ENCODE results near the gene DAAM1.

Gene DAAM1

DNA sequence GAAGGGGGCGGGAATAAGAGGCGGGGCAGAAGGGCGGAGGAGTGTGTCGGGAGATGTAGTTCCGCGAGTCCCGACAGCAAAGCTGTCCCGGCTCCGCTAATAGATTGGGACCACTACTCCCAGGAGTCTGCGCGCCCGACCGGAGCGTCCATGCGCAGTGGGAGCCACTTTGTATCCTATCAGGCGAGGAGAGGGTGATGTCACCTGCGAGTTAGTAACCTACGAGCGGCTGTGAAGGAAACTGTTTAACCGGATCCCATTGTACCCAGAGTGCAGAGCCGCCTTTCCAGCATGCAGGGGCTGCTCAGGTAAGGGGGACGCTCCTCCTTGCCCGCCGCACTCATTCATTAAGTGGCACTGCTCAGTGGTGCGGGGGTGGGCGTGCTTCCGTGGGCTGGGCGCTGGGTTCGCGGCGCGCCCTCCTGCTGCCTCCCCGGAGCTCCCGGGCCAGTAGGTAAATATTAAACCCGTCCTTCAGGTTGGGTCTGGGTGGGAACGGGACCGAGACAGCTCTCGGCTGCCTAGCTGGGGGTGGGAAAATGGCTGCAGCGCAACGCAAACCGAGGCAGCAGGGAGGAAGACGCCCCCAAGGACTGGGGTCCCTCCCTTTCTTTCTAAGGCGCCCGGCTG is at the start of gene DAAM1:
DAAM1 (plus strand) TSS at position 207 of the 630 bp plus-strand sequence. CDS start 74,811 bp downstream, outside the sequence.
- DNase-seq, result peak; percentile 97

DNA sequence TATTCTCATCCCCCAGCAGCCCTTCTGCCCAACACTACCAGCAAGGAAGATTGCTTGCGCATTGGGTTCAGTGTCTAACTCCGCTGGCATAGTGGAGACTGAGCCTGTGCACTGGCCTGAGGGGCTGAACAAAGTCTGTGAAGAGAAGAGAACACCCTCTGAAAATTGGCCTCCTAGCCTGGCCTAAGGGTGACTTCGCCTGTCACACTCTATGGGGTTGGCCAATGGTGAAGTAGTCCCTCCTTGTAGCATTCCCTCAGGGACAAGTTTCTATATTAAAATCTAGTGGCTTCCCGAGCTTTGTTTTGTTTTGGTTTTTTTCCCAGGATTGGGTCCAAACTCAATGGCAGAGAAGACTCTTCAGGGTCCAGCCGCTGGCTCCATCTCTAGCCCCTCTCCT is 49.1 kb upstream of the DAAM1 start:
- no peak for DNase-seq

DNA sequence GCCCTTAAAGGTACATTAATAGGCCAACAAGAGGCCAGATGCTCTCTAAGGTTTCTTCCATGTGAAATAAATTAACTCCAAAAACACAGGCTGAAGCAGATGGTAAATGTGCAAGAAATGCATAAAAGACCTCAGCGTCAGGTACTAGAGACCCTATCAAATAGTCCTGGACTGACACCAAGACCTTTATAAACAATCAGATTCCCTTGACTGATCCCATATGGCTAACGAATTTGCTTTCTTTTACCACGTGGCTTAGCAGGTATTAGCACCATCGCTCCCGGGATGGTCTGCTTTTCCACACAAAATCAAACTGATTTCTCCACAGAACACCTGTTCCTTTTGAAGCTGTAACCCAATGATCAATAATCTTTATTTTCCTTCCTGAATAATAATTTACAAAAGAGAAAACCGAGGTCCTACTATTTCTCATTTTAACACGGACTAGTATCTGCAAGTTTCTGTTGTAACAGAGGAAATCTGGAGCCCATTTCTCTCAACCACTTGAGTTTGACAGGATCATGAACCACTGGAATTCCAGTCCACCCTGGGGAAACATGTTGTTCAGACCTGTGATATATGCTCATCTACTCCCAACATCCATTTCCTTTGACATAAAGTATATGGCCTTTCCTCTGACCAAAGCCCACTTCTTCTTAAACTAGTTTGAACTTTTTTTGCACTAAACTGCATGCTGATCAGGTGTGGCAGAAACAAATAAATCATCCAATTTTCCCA is 48.2 kb upstream of the DAAM1 start:
- no peak for DNase-seq

GRCh38 chr14:59146484-59146883 is 42.0 kb upstream of the DAAM1 start:
- DNase-seq, result no peak

GRCh38 chr14:59147007-59147406 is 41.5 kb upstream of the DAAM1 start:
- DNase-seq, result no peak

DNA sequence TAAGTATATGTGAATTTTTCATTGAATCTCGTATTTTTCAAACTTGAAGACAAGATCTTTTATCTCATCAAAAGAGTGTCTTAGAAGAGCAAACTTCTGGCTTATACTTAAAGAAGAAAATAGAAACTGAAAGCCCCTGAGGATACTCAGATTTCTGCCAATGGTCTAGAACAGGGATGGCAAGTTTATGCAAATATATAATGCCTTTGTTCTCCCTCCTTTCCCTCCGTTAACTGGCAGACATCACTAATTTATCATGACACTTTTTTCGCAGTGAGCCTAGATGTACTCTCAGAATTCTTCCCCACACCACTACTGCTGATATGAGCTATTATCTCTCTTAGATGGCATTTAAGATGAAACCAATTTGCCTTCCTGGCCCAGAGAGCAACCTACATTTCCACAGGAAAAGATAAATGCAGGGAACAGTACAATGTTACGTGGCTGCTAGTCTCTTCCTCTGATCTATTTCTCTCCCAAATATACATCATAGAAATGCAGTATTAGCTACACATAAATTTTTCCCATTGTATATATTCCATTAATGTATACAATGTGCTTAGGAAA is 40.0 kb upstream of the DAAM1 start:
- no peak for DNase-seq

DNA sequence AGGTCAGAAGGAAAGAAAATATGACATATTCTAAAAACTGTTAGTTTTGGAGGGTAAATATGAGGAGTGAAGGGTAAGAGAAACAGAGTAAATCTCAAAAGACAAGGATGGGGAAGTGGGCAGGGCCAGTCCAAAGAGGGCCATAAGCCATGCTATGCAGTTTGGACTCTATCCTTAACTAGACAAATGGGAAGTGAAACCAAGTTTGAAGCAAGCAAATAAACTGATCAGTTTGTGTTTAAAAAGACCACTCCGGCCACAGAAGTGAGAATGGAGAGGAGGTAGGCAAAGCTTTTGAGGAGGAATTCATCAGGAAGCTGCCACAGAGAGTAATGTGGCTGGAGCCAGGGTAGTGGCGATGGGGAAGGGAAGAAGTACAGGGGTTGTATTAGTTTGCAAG is 37.5 kb upstream of the DAAM1 start:
- DNase-seq, result no peak

- DNase-seq, result no peak
Observed at GRCh38 chr14:59154373-59154772, 34.1 kb upstream of the DAAM1 start.

DNA sequence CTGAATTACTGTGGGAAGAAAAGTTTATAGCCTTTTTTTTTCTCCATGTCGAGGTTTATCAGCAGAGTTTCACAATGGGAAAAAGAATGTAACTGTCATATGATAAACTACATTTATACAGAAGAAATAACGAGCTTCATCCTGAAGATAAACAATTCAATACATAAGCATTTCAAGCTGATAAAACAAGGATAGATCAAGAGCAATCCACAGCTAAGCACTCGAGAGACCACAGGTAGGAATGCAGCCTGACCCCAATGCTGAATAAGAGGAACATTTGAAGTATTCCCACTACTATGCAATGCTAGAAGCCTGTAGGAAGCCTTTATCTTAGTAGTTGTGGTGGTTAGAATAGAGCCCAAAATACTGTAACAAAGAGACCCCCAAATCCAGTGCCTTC is 32.6 kb upstream of the DAAM1 start:
- no peak for DNase-seq

GRCh38 chr14:59159169-59159568 is 29.3 kb upstream of the DAAM1 start:
- no peak for DNase-seq

GRCh38 chr14:59160506-59160905 is 28.0 kb upstream of the DAAM1 start:
- no peak for DNase-seq

DNA sequence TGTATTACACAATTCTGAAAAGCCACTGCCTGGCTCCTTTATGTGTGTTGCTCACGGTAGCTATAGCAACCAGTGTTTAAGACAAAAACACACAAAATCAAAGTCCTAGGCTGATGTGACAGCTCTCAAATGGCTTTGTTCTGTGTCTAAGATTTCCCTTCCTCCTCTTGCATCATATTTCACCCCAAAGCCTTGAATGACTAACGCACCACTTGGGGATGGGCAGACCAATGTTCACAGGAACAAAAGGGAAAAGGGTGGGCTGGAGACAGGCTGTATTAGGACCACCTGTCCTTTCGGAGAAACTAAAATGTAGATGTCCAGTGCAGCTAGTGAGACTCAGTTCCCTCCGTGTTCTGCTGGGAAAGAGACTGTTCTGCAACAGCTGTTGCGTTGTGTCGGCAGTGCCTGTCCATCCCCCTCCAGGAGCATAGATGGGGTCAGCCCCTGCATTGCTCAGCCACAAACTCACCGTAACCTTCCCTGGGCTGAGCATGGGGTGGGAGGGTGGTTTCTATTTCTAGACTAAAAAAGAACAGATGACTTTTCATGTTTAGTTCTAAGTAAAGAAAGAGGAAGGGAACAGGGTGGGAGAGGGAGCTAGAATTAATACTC is 26.8 kb upstream of the DAAM1 start:
- no peak for DNase-seq

- DNase-seq, result no peak
Observed at GRCh38 chr14:59166258-59166657, 22.2 kb upstream of the DAAM1 start.

- no peak for DNase-seq
Observed at GRCh38 chr14:59175404-59175803, 13.1 kb upstream of the DAAM1 start.

DNA sequence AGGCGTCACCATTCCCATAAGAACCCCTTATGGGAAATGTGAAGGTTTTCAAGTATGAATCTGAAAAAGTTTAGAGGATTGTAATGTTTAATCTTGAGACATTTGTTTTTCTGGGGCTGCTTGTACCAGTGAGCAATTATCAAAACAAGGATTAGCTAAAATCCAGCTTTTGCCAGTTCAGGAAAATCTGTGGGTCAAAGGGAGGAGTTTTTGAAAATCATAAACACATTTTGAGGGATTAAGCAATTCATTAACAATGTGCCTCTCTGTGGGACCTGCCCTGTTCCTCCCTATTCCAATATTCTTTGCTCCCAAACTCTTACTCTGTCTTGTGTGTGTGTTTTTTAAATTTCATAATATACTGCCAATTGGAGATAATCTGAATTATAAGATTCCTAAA is 11.7 kb upstream of the DAAM1 start:
- DNase-seq, result no peak

DNA sequence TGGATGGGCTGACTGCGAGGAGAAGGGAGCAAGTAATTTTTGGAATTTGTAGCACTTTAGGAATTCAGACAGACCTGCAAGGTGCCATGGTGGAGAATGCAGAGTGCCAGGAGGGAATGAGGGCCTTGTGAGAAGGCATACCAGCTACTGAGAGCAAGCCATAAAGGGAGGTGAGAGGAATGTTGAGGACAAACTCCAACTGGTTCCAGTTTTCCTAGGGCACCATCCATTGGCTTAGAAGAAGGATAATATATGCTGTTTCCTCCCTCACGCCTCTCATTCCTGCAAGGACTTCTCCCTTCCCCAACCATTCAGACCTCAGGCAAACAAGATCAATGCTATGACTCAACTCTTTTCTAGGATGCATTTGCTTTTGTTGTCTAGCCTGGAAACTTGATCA is 11.2 kb upstream of the DAAM1 start:
- no peak for DNase-seq

DNA sequence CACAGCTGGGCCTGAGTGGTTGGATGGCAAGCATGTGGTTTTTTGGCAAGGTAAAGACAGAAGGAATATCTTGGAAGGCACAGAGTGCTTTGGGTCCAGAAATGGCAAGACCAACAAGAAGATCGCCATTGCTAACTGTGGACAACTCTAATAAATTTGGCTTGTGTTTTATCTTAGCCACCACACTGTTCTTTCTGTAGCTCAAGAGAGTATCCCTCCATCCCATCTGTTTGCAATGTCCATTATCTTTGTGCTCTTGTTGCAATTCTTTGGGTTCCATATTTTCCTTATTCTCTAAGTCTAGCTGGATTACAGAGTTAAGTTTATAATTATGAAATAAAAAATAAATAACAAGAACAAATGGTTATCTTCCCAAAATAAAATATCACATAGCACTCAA is 6.7 kb upstream of the DAAM1 start:
- no peak for DNase-seq

- no peak for DNase-seq
Observed at GRCh38 chr14:59182641-59183040, 5.8 kb upstream of the DAAM1 start.

- no peak for DNase-seq
Observed at GRCh38 chr14:59183150-59183549, 5.3 kb upstream of the DAAM1 start.

DNA sequence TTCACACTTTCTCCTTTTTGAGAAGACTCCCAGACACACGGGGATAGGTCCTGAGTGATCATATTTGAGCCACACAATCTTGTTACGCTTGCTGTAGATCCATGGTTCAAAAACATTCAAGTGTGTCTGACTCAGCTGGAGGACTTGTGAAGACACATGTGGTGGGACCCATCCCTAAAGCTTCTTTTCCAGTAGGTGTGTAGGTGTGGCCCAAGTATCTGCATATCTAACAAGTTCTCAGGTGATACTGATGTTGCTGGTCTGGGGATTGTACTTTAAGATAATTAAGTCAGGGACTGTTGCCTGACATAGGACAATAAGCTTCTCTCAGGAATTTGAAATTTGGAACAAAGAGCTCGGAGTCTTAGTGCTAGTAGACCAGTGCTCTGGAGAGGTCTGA is 4.1 kb upstream of the DAAM1 start:
- DNase-seq, result no peak

DNA sequence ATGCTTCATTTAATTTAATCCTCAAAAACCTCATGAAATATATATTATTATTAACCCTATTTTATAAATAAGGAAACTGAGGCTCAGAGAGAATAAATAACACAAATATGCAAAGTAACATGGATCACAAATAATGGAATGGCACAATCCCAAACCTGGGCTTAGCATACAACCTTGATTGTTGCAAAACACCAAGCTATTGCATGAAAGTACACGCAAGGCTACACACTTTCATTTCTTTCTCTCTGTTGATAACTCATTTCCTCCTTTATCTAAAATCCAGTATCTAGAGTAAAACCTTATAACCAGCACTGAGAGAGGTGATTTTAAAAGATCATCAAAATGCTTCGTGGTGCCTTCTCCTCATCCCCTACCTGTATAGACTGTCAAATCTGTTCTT is 2.8 kb upstream of the DAAM1 start:
- DNase-seq, result no peak

GRCh38 chr14:59186306-59186705 is 2.2 kb upstream of the DAAM1 start:
- DNase-seq, result no peak

DNA sequence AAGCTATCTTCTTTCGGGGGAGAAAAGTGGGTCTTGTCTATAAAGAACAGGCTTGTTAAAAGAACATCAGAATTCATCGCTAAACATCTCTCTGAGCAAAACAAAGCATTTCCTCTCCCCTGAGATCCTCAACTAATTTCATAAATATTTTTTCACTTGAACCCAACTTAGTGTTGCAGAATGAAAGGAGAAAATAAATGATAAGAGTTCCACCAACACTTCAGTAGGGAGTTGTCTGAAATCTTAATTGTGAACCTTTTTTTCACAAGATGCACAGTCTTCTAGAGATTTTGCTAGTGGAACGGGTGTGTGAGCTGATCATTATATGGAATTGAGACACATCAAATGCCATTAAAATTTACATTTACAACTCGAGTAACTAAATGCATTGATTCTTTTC is 1.3 kb upstream of the DAAM1 start:
- DNase-seq, result no peak

DNA sequence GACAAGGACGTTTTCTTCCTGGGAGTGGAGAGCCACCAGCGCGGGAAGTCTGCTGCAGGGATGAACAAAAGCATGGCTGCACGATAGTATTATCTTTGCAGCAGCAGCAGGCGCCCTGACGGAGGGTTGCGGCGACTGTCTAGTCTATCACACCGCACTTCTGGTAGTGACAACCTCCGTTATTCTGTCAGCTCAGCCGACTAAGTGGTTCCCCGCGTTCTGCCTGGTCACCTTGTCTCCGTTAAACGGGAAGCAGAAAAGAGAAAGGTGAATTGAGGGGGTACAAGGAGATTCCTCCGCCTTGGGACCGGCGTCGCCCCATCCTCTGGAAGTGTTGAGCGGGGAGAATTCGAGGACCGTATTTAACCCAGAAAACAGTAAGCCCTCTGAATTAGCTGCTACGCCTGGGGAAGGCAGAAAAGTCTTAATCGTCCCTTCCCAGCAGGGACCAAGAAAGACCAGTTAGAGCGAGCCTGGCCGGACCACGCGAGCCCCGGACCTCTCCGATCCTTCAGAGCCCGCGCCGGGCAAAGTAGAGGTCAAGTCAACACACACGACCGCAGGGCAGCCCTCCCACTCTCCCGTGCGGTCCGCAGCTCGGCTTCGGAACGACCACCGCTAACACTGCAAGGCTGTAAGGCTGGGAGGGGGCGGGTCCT is 536 bp upstream of the DAAM1 start:
- DNase-seq, result peak; percentile 39

Data from activated naive CD4-positive, alpha-beta T cell treated with Interleukin-2 at 50 U/mL for 16 hours (primary cell).